ENCODE data around the gene CAMKMT.

GRCh38 chr2:44531289-44531688 is 169.5 kb downstream of the CAMKMT start:
- no peak for TF ChIP-seq EZH2 (IDR thresholded peaks at IDR 0.05; ENCODE audit: borderline replicate concordance, low read length)
- no peak for TF ChIP-seq CTCF (conservative IDR thresholded peaks at IDR 0.05 in 1 of 2, IDR thresholded peaks at IDR 0.05 in 1 of 2; ENCODE audit: extremely low read depth in 1 of 2, insufficient read depth in 1 of 2, low read depth in 1 of 2, low read length in 2 of 2)

Measured in mammary epithelial cell (primary cell).